BLaER1 treated with 17β-estradiol and CSF1 and Interleukin-3, amounts not matched to agents 10 nM and 100 nM (cell line): ENCODE measurements around the gene TTLL9.

Source experiments
- H3K27ac ChIP-seq, 11 experiments: shearing (Covaris generic); formaldehyde crosslinking; 2 replicates each; pipeline ENCODE4 v1.8.1; 2022
- H3K27me3 ChIP-seq, 11 experiments: shearing (Covaris generic); formaldehyde crosslinking; 2 replicates each; pipeline ENCODE4 v1.8.1; 2022
- H3K36me3 ChIP-seq, 11 experiments: shearing (Covaris generic); formaldehyde crosslinking; 2 replicates each; pipeline ENCODE4 v1.8.1; 2022
- H3K4me1 ChIP-seq, 10 experiments: shearing (Covaris generic); formaldehyde crosslinking; 2 replicates each; pipeline ENCODE4 v1.8.1; 2022
- H3K4me2 ChIP-seq, 11 experiments: shearing (Covaris generic); formaldehyde crosslinking; 2 replicates each; pipeline ENCODE4 v1.8.1; 2022
- H3K4me3 ChIP-seq, 10 experiments: shearing (Covaris generic); formaldehyde crosslinking; 2 replicates each; pipeline ENCODE4 v1.8.1; 2022
- H3K9ac ChIP-seq, 11 experiments: shearing (Covaris generic); formaldehyde crosslinking; 2 replicates each; pipeline ENCODE4 v1.8.1; 2022
- H3K9me3 ChIP-seq, 11 experiments: shearing (Covaris generic); formaldehyde crosslinking; replicated peaks in 1 of 11; 2 replicates each; pipeline ENCODE4 v1.8.1; 2022
- H4K20me1 ChIP-seq, 11 experiments: shearing (Covaris generic); formaldehyde crosslinking; 2 replicates each; pipeline ENCODE4 v1.8.1; 2022
- Cebpa-rat ChIP-seq, 11 experiments: shearing (Covaris generic); IDR thresholded peaks; 2 replicates each; pipeline ENCODE4 v1.8.1; 2022

Gene TTLL9

GRCh38 chr20:31863296-31864085 lies 6.9 kb upstream of the TTLL9 start:
- peaks cover 0 to 24% (median 0%) of the 10 kb centered on the region in 11 experiments; a peak in 5 of 22 replicates for H3K27me3 ChIP-seq

GRCh38 chr20:31864521-31865400 lies 5.7 kb upstream of the TTLL9 start:
- Histone ChIP-seq H3K4me2 (peak overlapping the region in 8 of 11 experiments; percentile 59 to 77 (median 70); a peak in 14 of 22 replicates), H3K9ac (peak overlapping the region in 1 of 11 experiments; percentile 33; a peak in 1 of 22 replicates), H3K27me3 (peaks cover 6 to 35% (median 9%) of the 10 kb centered on the region in 11 experiments), H3K27ac (no peak overlapping the region), H3K36me3 (no peaks in the 10 kb centered on the region), H3K4me3 (no peak overlapping the region), H3K9me3 (no peaks in the 10 kb centered on the region), H4K20me1 (peaks cover 0 to 13% (median 0%) of the 10 kb centered on the region in 11 experiments; a peak in 2 of 22 replicates), H3K4me1 (peaks cover 22 to 64% (median 56%) of the 10 kb centered on the region in 10 experiments)
- TF ChIP-seq Cebpa-rat (IDR thresholded peaks at IDR 0.05) = no peak

More at GRCh38 chr20:31863296-31864085, 6.9 kb upstream of the TTLL9 start:
- Histone ChIP-seq H3K4me2 (peak overlapping the region; percentile 4 to 77 (median 66); a peak in 19 of 22 replicates), H3K36me3 (no peaks in the 10 kb centered on the region), H3K9me3 (no peaks in the 10 kb centered on the region), H3K4me3 (no peak overlapping the region), H3K9ac (peak overlapping the region in 1 of 11 experiments; percentile 33; a peak in 1 of 22 replicates), H3K27ac (no peak overlapping the region), H3K4me1 (peaks cover 10 to 64% (median 56%) of the 10 kb centered on the region in 10 experiments), H4K20me1 (peaks cover 0 to 6% (median 0%) of the 10 kb centered on the region in 11 experiments; a peak in 1 of 22 replicates)
- TF ChIP-seq Cebpa-rat (IDR thresholded peaks at IDR 0.05) = no peak

- Histone ChIP-seq H3K27ac (no peak overlapping the region), H3K9me3 (no peaks in the 10 kb centered on the region), H3K4me3 (no peak overlapping the region), H3K4me2 (no peak overlapping the region), H3K36me3 (no peaks in the 10 kb centered on the region), H3K27me3 (peaks cover 20 to 35% (median 23%) of the 10 kb centered on the region in 11 experiments), H3K4me1 (peaks cover 13 to 64% (median 54%) of the 10 kb centered on the region in 10 experiments), H3K9ac (no peak overlapping the region), H4K20me1 (peaks cover 0 to 13% (median 0%) of the 10 kb centered on the region in 11 experiments; a peak in 2 of 22 replicates)
- TF ChIP-seq Cebpa-rat (IDR thresholded peaks at IDR 0.05) = no peak
These were observed 4.2 kb upstream of the TTLL9 start for GRCh38 chr20:31866221-31866620.

GRCh38 chr20:31868853-31869672 lies 1.4 kb upstream of the TTLL9 start:
- H3K27me3 ChIP-seq = peaks cover 34 to 44% (median 42%) of the 10 kb centered on the region in 11 experiments
- no peaks in the 10 kb centered on the region for H3K36me3 ChIP-seq
- H3K4me1 ChIP-seq = peaks cover 13 to 60% (median 43%) of the 10 kb centered on the region in 10 experiments
- no peaks in the 10 kb centered on the region for H3K9me3 ChIP-seq
- peak overlapping the region in 9 of 10 experiments; percentile 65 to 78 (median 72); a peak in 11 of 20 replicates for H3K4me3 ChIP-seq
- H3K9ac ChIP-seq = peak overlapping the region in 7 of 11 experiments; percentile 74 to 87 (median 81); a peak in 11 of 22 replicates
- TF ChIP-seq Cebpa-rat (IDR thresholded peaks at IDR 0.05) = no peak
- peaks cover 0 to 7% (median 0%) of the 10 kb centered on the region in 11 experiments; a peak in 1 of 22 replicates for H4K20me1 ChIP-seq
- peak overlapping the region; percentile 91 to 99 (median 96) for H3K4me2 ChIP-seq
- no peak overlapping the region for H3K27ac ChIP-seq

- no peak for TF ChIP-seq Cebpa-rat (IDR thresholded peaks at IDR 0.05)
- no peaks in the 10 kb centered on the region for H3K36me3 ChIP-seq
- no peaks in the 10 kb centered on the region for H3K9me3 ChIP-seq
- peaks cover 34 to 44% (median 42%) of the 10 kb centered on the region in 11 experiments for H3K27me3 ChIP-seq
- H3K4me2 ChIP-seq = peak overlapping the region; percentile 91 to 99 (median 96)
- H3K4me3 ChIP-seq = peak overlapping the region; percentile 63 to 78 (median 72)
- H3K27ac ChIP-seq = peak overlapping the region in 3 of 11 experiments; percentile 70 to 72 (median 71); a peak in 5 of 22 replicates
- H3K9ac ChIP-seq = peak overlapping the region; percentile 69 to 87 (median 78); a peak in 21 of 22 replicates
- H4K20me1 ChIP-seq = peaks cover 0 to 7% (median 0%) of the 10 kb centered on the region in 11 experiments; a peak in 1 of 22 replicates
- peaks cover 16 to 55% (median 38%) of the 10 kb centered on the region in 10 experiments for H3K4me1 ChIP-seq
These were observed 827 bp upstream of the TTLL9 start for GRCh38 chr20:31869673-31869941.

GRCh38 chr20:31870726-31871617 lies 538 bp downstream of the TTLL9 start:
- H3K4me2 ChIP-seq = peak overlapping the region; percentile 91 to 99 (median 96)
- no peaks in the 10 kb centered on the region for H3K36me3 ChIP-seq
- H3K27ac ChIP-seq = peak overlapping the region; percentile 39 to 72 (median 67)
- no peak for TF ChIP-seq Cebpa-rat (IDR thresholded peaks at IDR 0.05)
- H3K27me3 ChIP-seq = peaks cover 34 to 44% (median 42%) of the 10 kb centered on the region in 11 experiments
- H3K4me1 ChIP-seq = peaks cover 30 to 59% (median 50%) of the 10 kb centered on the region in 10 experiments
- peaks cover 0 to 7% (median 0%) of the 10 kb centered on the region in 11 experiments; a peak in 1 of 22 replicates for H4K20me1 ChIP-seq
- peak overlapping the region; percentile 69 to 87 (median 78) for H3K9ac ChIP-seq
- no peaks in the 10 kb centered on the region for H3K9me3 ChIP-seq
- H3K4me3 ChIP-seq = peak overlapping the region; percentile 63 to 78 (median 72)

- Histone ChIP-seq H3K4me3 (no peak overlapping the region), H4K20me1 (peaks cover 0 to 7% (median 0%) of the 10 kb centered on the region in 11 experiments; a peak in 1 of 22 replicates), H3K4me1 (peaks cover 34 to 59% (median 53%) of the 10 kb centered on the region in 10 experiments), H3K27ac (no peak overlapping the region), H3K36me3 (no peaks in the 10 kb centered on the region), H3K4me2 (peak overlapping the region in 7 of 11 experiments; percentile 91 to 99 (median 96); a peak in 10 of 22 replicates), H3K9ac (no peak overlapping the region), H3K9me3 (no peaks in the 10 kb centered on the region), H3K27me3 (peaks cover 34 to 44% (median 42%) of the 10 kb centered on the region in 11 experiments)
- TF ChIP-seq Cebpa-rat (IDR thresholded peaks at IDR 0.05) = no peak
These were observed 1.2 kb downstream of the TTLL9 start for GRCh38 chr20:31871618-31871954.
